ENCODE measurements around the gene ARHGEF10L.

The ARHGEF10L gene

DNA sequence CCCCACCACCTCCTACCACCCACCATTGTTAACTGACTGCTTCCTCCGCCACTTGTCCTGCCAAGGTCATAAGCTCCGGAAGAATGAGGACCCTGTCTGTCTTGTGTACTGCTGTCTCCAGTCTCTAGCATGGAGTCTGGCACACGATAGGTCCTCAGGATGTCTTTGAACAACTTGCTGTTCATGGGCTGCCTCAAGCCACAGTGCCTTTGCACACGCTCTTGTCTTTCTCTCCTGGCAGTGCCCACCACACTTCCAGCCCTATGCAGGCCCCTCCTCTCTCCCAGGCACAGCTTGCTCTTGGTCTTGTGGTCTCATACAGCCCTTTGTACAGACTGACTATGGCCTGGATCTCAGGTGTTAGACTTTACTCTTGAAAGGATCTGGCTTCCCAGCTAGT, 97.6 kb downstream of the ARHGEF10L start:
- DNase-seq, result no peak

- no peak for DNase-seq
Observed at GRCh38 chr1:17639703-17640340, 100.3 kb downstream of the ARHGEF10L start.

DNA sequence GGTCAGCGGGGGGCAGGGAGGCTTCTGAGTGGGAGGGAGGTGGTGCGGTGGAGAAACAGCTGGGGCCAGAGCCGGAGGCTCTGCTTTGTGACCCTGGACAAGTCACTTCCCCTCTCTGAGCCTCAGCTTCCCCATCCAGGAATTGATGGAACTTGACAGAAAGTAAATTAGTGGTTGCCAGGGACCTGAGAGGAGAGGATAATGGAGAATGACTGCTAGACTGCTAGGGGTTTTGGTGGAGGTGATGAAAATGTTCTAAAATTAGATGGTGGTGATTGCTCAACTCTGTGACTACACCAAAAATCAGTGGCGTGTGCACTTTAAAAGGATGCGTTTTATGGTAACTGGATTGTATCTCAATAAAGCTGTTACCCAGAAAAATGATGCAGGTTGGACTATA, 100.9 kb downstream of the ARHGEF10L start:
- no peak for DNase-seq

DNA sequence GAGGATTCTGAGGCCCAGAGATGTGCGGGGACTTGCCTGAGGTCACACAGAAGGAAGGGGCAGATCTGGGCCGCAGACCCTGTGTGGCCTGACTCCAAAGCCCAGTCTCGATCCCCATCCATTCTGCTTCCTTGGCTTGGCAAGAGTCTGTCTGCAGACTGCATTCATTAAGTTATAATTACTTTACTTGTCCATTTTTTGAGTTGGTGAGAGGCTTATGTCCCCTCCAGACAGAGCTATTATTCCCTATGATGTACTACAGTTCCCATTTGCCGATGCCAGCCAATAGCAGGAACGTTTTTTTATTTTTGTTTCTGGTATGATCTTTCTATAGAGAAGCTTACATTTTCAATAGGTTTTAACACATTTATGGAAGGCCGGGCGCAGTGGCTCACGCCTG, 101.5 kb downstream of the ARHGEF10L start:
- DNase-seq, result no peak

DNA sequence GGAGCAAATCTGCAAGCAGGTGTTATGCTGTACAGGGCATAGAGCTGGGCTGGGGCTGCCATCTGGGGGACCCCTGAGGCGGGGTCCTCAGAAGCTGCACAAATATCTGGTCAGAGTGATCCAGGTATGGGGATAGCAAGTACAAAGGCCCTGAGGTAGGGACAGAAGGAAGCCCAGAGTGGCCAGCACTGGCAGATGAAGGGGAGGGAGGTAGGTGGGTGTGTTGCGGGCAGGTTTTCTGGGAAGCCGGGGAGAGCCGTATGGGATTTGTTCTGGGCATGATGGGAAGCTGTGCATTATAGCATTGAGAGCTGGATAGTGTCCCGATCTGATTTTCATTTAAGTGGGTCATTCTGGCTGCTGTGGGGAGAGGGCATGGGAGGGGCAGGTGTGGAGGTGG, 102.7 kb downstream of the ARHGEF10L start:
- no peak for DNase-seq

DNA sequence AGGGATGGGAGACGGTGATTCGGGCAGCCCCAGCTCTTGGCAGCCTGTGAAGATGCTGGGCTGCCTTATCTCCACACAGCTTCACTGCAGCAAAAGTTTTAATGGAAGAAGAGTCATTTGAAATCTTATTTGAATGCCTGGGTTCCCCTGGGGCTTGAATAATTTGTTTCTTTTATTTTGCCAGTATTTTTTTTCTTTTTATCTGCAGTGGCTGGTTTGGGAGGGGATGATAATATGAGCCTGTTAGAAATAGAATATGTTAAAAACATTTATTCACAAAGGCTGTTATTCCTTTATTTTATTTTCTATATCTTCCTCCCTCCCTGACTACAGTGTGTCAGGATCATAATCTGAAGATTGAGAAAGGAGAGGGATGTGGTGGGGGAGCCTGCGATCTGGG, 103.4 kb downstream of the ARHGEF10L start:
- DNase-seq, result no peak

- no peak for DNase-seq
Observed at GRCh38 chr1:17643861-17644703, 104.6 kb downstream of the ARHGEF10L start.

- no peak for DNase-seq
Observed at GRCh38 chr1:17645068-17645911, 105.8 kb downstream of the ARHGEF10L start.

DNA sequence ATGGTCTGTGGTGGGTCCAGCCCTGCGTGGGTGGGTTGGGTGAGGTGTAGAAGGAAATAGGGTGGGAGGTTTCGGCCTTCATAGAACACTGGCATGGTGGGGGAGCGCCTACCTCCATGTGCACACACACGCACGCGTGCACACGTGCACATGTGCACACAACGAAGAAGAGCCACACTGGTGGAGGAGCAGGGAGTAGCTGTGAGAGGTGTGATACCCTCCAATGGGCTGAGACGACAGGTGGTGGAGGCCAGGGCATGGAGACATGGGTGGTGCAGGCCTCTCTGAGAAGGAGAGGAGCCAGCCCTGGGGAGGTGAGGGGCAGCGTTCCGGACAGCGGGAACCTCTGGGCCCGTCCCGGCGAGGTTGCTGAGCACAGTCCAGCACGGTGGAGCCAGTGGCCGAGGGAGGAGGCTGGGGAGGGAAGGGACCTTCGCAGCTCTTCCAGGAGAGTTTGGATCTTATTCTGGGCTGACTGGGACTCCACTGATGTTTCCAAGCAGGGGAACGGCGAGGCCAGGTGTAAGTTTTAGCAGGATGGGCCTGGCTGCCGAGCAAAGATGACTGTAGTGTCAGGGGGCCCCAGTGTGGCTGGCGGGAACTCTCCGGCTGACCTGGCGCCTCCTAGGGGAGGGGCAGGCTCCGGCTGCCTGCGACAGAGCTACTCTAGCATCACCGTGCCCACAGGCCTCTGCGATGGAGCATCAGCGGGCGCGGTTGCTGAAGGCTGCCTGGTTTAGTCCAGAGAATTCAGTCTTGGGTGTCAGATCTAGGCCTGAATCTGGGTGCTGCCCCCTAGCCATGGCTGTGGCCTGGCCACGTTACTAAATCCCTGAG, 107.2 kb downstream of the ARHGEF10L start:
- DNase-seq, result no peak

DNA sequence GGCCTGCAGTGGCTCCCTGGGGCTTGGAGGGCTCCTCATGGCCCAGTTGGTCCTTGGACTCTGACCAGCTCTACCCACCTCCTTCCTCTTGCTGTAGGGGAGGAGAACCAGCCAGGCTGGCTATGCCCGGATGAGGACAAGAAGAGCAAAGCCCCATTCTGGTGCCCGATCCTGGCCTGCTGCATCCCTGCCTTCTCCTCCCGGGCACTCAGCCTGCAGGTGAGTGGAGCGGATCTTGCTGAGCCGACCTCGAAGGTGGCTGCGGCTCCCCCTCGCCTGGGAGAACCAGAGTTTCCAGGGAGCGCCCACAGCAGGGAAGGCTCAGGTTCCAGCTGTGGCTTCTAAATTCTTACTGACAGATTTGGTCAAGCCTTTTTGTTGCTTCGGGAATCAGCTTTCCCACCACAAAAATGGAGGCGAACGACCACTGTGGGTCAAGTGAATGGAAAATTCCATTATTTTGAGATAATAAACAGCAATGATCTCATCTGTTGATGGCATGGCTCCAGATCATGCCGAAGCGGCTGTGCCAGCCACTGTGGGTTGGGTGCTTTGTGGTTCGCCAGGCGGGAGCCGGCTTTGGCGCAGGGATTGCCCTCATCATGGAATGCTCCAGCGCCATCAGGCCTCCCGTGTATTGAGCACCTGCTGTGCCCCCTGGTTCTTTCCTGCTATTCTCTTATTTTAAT, 109.1 kb downstream of the ARHGEF10L start:
- no peak for DNase-seq

DNA sequence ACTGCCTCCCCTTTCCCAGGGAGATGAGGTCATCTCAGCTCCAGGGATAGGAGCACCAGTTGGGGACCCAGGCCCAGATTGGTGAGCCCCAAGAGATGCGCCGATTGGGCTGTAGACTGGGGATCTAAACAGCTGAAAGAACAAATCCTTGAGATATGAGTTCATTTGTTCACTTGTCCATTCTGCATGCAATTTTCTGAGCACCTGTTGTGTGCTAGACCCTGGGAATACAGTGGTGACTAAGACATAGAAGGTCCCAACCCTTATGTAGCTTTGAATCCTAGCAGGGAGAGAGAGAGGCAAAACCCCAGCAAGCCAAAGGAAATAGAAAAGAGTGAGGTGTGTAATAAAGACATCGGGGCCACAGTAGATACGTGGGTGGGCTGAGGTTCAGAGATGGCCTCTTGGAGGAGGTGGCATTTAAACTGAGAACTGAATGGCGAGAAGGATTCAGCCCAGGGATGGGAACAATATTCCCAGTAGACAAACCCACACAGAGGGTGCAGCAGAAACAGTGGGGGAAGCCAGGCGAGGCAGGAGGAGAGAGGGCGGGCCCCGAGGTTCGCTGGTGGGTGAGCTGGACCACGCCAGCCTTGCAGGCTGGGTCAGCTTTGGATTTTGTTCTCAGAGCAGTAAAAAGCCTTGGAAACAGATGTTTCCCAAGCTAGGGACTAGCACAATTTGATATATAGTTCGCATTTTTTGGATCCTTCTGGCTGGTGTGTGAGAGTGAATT, 110.0 kb downstream of the ARHGEF10L start:
- no peak for DNase-seq

GRCh38 chr1:17653276-17653675, 113.8 kb downstream of the ARHGEF10L start:
- DNase-seq, result no peak

DNA sequence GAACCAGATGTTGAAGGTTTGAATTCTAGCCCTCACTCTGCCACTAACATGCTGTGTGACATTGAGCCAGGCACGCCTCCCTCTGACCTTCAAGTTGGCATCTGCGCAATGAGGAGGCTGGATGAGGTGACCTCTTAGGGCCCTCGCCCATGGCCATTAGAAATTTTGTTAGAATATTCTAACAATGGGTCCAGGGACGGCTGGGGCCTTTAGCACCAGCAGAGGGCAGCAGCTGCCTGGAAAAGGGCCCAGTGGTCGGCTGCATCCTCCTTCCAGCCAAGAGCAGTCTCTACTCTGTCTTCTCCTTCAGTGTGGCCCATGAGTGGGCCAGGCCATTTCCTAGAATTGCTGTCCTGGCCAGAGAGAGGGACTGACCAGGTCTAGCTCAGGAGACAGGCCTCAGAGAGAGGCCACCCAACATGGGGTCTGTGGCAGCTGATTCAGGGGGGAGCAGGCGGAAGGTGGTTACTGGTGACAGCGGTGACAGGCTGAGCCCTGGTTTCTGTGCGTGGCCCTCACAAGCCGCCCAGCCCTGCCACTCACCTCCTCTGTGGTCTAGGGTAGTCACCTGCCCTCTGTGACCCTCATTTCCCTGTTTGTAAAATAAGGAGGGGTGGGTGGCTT, 114.3 kb downstream of the ARHGEF10L start:
- peak; percentile 22 to 26 for DNase-seq

- no peak for DNase-seq
Observed at GRCh38 chr1:17654519-17654918, 115.0 kb downstream of the ARHGEF10L start.

DNA sequence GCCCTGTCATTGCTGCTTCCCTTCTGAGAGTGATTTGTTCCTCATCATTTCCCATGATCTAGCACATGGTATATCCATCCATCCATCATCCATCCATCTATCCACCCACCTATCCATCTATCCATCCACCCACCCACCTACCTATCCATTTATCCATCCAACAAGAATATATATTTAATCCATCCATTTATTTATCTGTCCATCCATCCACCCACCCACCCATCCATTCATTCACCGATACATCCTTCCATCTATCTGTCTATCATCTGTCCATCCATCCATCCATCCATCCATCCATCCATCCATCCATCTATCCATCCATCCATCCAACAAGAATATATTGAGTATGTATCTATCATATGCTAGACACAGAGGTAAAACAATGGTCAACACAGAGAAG, 115.7 kb downstream of the ARHGEF10L start:
- no peak for DNase-seq

- no peak for DNase-seq
Observed at GRCh38 chr1:17655922-17656321, 116.4 kb downstream of the ARHGEF10L start.

- no peak for DNase-seq
Observed at GRCh38 chr1:17657436-17657835, 117.9 kb downstream of the ARHGEF10L start.

- DNase-seq, result no peak
Observed at GRCh38 chr1:17658837-17659236, 119.3 kb downstream of the ARHGEF10L start.

DNA sequence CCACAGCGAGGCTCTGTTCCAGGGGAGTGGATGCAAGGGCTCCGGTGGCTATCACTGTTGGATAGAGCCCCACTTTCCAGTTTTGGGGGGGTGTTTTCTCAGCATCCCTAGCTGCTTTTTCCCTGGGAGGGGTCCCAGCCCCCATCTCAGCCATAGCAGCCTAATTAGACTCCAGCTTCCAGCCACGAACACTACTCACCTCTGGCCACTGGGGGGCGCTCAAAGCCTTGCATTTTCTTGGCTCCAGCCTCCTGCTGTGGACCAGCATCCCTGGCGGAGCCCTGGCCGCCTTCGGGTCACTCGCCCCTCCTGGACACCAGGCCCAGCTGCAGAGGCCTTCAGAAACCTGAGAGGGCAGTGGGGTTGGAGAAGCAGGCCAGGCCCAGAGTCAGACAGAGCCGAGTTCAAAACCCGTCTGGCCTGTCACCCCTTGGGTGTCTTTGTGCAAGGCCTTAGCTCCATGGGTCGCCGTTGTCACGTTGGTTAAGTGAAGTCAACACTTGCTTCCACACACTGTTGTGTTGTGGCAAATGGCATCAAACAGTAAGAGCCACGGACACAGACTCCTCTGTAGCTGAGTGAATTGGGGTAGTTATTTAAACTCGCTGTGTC, 122.2 kb downstream of the ARHGEF10L start:
- DNase-seq, result peak; percentile 29 to 35

DNA sequence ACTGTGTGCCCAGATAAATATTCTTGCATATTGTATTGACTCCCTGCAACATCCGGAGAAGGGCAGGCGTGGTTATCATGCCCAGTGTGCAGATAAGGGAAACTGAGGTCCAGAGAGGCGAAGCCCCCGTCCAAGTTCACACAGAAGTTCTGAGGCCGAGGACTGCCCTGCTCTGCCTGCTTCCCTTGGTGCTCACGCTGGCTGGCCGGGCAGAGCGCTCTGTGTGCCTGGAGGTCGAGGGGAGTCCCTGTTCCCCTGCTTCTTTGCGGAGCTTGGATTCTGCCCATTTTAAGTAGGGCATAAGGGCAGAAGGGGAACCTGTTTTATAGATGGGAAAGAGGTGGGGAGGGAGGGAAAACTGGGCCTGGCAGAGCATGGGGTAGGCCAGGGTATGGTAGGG, 122.8 kb downstream of the ARHGEF10L start:
- no peak for DNase-seq
